Mammary microvascular endothelial cell (primary cell): ENCODE measurements around the gene SP100. TPM values are rescaled to one million over a fixed set of nuclear protein-coding genes. Genes with fewer than 3 reads are reported as not detected.

Experiments
- total RNA-seq: library from RNA; depleted of rRNA; stranded (reverse); fragments of >200 nt; gene quantifications from 2 replicates; pipeline ENCODE4 v1.2.3, GENCODE V29; 2015

The SP100 gene
- total RNA-seq = 116 and 119 TPM in 2 replicates

GRCh38 chr2:230416061-230416721 lies at the start of gene SP100:
Gene SP100 (plus strand): TSS chr2:230416201. CDS start chr2:230416297, 96 bp downstream.

Other genes with a start within 250 kb of the SP100 start
- gene SP110, start 196.2 kb upstream of the SP100 start, total RNA-seq = 16.4 and 16.7 TPM in 2 replicates
- gene SP140, start 190.5 kb upstream of the SP100 start, total RNA-seq = under 0.01 and 0.20 TPM in 2 replicates
- gene SP140L, start 89.0 kb upstream of the SP100 start, total RNA-seq = 10.7 and 11.0 TPM in 2 replicates